ENCODE measurements around the gene ZNF783.
"Not testable (repeated sequence)": the region's sequence is repeated elsewhere in the genome, so short reads cannot be mapped to it uniquely, and the experiment has no call there.

The ZNF783 gene

DNA sequence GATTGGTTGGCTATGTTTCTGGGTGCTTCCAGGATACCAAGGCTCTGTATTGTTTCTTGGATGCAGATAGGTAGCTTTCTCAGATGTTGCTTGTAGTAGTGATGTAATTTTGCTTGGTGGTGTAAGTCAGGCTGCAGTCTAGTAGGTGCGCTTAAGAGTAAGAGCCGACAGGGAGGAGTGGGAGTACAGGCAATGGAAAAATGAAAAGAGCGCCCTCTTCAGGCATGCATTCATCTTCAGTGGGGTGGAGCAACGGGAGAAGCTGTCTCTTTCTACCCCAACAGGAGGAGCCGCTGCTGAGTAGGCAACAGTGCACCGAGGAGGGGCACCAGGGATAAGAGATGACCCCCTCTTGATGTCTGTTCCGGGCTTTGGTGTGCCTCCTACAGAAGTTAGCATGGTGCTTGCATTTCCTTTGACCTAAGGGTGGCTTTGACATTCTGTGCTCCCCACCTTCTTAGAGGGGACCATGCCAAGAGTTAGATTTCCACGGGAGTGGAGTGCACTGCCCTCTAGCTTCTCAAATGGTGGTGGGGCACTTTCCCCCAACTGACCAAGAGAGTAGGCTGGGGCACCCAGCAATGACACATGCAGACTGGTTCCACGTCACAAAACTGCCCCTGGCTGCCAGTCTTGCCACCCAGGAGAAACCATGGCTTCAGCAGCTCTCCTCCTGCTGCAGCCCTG, 56.1 kb downstream of the ZNF783 start:
- H4K12ac ChIP-seq (ENCODE audit: low read depth, low read length) = no peak overlapping the region
- H2AK5ac ChIP-seq (ENCODE audit: low read length) = no peak overlapping the region
- H3K23ac ChIP-seq (ENCODE audit: low read length) = no peak overlapping the region
- no peak overlapping the region for H3K27ac ChIP-seq (ENCODE audit: low read depth, low read length)
- no peak overlapping the region for H2AFZ ChIP-seq (ENCODE audit: insufficient read depth, low read length, poor library complexity)
- H4K8ac ChIP-seq (ENCODE audit: low read depth, low read length) = no peak overlapping the region
- peak in 1 of 2 donors; percentile 5 for DNase-seq
- no peak overlapping the region for H3K18ac ChIP-seq (ENCODE audit: low read length)
- H3K9me3 ChIP-seq (ENCODE audit: insufficient read depth, low read depth, low read length) = no peaks in the 10 kb centered on the region
- H3K36me3 ChIP-seq (ENCODE audit: control insufficient read depth in 1 of 2, insufficient read depth in 2 of 2, low read length in 2 of 2) = no peaks in the 10 kb centered on the region
- H2BK12ac ChIP-seq (ENCODE audit: low read length) = no peak overlapping the region
- no peak overlapping the region for H2BK5ac ChIP-seq (ENCODE audit: low read depth, low read length, poor library complexity)
- no CpG with 5 or more reads among the region's 9 CpGs for WGBS (ENCODE audit: extremely low coverage, insufficient coverage, insufficient read length)
- no peak overlapping the region for H3K4ac ChIP-seq (ENCODE audit: low read depth, low read length)
- H3K4me2 ChIP-seq (ENCODE audit: low read length) = no peak overlapping the region
- H2BK120ac ChIP-seq (ENCODE audit: insufficient read depth, low read length, poor library complexity) = no peak overlapping the region
- no peak overlapping the region for H3K9ac ChIP-seq (ENCODE audit: low read length)
- H3K4me1 ChIP-seq (ENCODE audit: control insufficient read depth in 1 of 2, insufficient read depth in 2 of 2, low read length in 2 of 2) = no peaks in the 10 kb centered on the region
- no peaks in the 10 kb centered on the region for H3K27me3 ChIP-seq (ENCODE audit: insufficient read depth, low read length)
- H3K79me1 ChIP-seq (ENCODE audit: low read length) = no peaks in the 10 kb centered on the region
- no peak overlapping the region for H3K14ac ChIP-seq (ENCODE audit: low read length)
- peak overlapping the region; percentile 4 for H3K4me3 ChIP-seq (ENCODE audit: low read depth, low read length)
- H4K91ac ChIP-seq (ENCODE audit: low read depth, low read length) = no peak overlapping the region
- no peaks in the 10 kb centered on the region for H3K79me2 ChIP-seq (ENCODE audit: control insufficient read depth, insufficient read depth, low read length, poor library complexity)

DNA sequence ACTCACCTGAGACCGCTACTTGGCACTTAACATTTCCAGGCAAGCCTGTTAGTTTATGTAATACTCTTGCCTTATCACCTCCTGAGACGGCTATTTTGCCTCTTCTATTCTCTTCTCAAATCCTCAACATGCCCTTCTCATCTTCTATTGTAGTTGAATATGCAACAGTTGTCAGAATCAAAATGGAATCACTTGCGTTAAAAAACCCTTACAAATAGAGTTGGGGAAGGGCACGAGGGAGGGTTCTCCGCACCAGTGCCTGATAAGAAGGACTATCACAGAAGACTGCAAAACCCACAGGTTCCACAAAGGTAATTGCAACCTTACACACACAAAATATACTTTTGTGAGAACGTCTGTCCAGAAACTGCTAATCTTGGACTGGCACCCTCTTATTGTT, 57.4 kb downstream of the ZNF783 start:
- no peak overlapping the region for H2BK5ac ChIP-seq (ENCODE audit: low read depth, low read length, poor library complexity)
- DNase-seq = no peak

DNA sequence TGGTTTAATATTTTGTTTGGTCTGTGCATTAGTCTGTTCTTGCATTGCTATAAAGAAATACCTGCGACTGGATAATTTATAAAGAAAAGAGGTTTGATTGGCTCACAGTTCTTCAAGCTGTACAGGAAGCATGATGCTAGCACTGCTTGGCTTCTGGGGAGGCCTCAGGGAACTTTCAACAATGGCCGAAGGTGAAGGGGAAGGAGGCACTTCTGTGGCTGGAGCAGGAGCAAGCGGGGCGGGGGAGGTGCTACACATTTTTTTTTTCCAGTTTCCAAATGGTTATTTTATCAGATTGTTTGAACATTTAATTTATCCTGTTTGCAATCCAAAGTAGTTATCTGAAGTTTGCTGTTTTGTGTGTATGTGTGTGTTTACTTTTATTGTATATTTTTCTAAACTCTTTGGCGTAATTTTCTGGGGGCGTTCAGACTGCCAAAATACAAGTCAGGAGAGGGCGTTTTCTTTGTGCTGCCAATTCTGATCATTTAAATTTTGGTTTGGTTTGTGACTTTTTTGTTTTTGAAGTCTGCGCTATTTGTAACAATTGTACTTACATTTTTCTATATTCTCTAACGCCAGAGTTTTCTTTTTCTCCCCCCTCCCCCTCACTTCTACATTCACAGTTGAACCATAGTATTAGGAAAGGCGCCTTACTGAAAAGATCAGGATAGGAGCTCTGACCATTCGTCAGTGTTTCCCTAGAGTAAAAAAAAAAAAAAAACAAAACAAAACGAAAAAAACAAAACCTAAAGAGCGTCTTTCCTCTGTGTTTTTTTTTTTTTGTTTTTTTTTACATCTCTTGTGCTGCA, 58.5 kb downstream of the ZNF783 start:
- Histone ChIP-seq H4K8ac (ENCODE audit: low read depth, low read length) (no peak overlapping the region), H3K4me2 (ENCODE audit: low read length) (no peak overlapping the region), H4K12ac (ENCODE audit: low read depth, low read length) (no peak overlapping the region), H2AK5ac (ENCODE audit: low read length) (no peak overlapping the region), H3K9me3 (ENCODE audit: insufficient read depth, low read depth, low read length) (no peaks in the 10 kb centered on the region), H3K27me3 (ENCODE audit: insufficient read depth, low read length) (no peaks in the 10 kb centered on the region), H3K27ac (ENCODE audit: low read depth, low read length) (no peak overlapping the region), H3K18ac (ENCODE audit: low read length) (no peak overlapping the region), H3K36me3 (ENCODE audit: control insufficient read depth in 1 of 2, insufficient read depth in 2 of 2, low read length in 2 of 2) (no peaks in the 10 kb centered on the region), H2BK120ac (ENCODE audit: insufficient read depth, low read length, poor library complexity) (no peak overlapping the region), H2BK12ac (ENCODE audit: low read length) (no peak overlapping the region), H3K4me1 (ENCODE audit: control insufficient read depth in 1 of 2, insufficient read depth in 2 of 2, low read length in 2 of 2) (no peaks in the 10 kb centered on the region), H3K4ac (ENCODE audit: low read depth, low read length) (no peak overlapping the region), H2BK5ac (ENCODE audit: low read depth, low read length, poor library complexity) (no peak overlapping the region), H2AFZ (ENCODE audit: insufficient read depth, low read length, poor library complexity) (no peak overlapping the region), H3K14ac (ENCODE audit: low read length) (no peak overlapping the region), H3K79me1 (ENCODE audit: low read length) (no peaks in the 10 kb centered on the region), H3K23ac (ENCODE audit: low read length) (no peak overlapping the region), H3K79me2 (ENCODE audit: control insufficient read depth, insufficient read depth, low read length, poor library complexity) (no peaks in the 10 kb centered on the region), H4K91ac (ENCODE audit: low read depth, low read length) (no peak overlapping the region), H3K4me3 (ENCODE audit: low read depth, low read length) (no peak overlapping the region), H3K9ac (ENCODE audit: low read length) (no peak overlapping the region)
- no peak for DNase-seq
- WGBS (ENCODE audit: extremely low coverage, insufficient coverage, insufficient read length) = no CpG with 5 or more reads among the region's 13 CpGs

More for the DNA sequence above, 57.4 kb downstream of the ZNF783 start:
- no peak overlapping the region for H2BK12ac ChIP-seq (ENCODE audit: low read length)
- no peak overlapping the region for H3K18ac ChIP-seq (ENCODE audit: low read length)
- WGBS (ENCODE audit: extremely low coverage, insufficient coverage, insufficient read length) = no CpG with 5 or more reads among the region's 6 CpGs
- no peaks in the 10 kb centered on the region for H3K79me1 ChIP-seq (ENCODE audit: low read length)
- no peak overlapping the region for H3K23ac ChIP-seq (ENCODE audit: low read length)
- H3K36me3 ChIP-seq (ENCODE audit: control insufficient read depth in 1 of 2, insufficient read depth in 2 of 2, low read length in 2 of 2) = no peaks in the 10 kb centered on the region
- no peak overlapping the region for H3K4me2 ChIP-seq (ENCODE audit: low read length)
- no peaks in the 10 kb centered on the region for H3K4me1 ChIP-seq (ENCODE audit: control insufficient read depth in 1 of 2, insufficient read depth in 2 of 2, low read length in 2 of 2)
- no peak overlapping the region for H4K8ac ChIP-seq (ENCODE audit: low read depth, low read length)
- no peak overlapping the region for H4K12ac ChIP-seq (ENCODE audit: low read depth, low read length)
- H3K27ac ChIP-seq (ENCODE audit: low read depth, low read length) = no peak overlapping the region
- no peak overlapping the region for H3K4me3 ChIP-seq (ENCODE audit: low read depth, low read length)
- no peak overlapping the region for H2BK120ac ChIP-seq (ENCODE audit: insufficient read depth, low read length, poor library complexity)
- H3K9me3 ChIP-seq (ENCODE audit: insufficient read depth, low read depth, low read length) = no peaks in the 10 kb centered on the region
- H3K9ac ChIP-seq (ENCODE audit: low read length) = no peak overlapping the region
- no peak overlapping the region for H2AK5ac ChIP-seq (ENCODE audit: low read length)
- H3K79me2 ChIP-seq (ENCODE audit: control insufficient read depth, insufficient read depth, low read length, poor library complexity) = no peaks in the 10 kb centered on the region
- no peak overlapping the region for H3K4ac ChIP-seq (ENCODE audit: low read depth, low read length)
- H4K91ac ChIP-seq (ENCODE audit: low read depth, low read length) = no peak overlapping the region
- no peaks in the 10 kb centered on the region for H3K27me3 ChIP-seq (ENCODE audit: insufficient read depth, low read length)
- no peak overlapping the region for H3K14ac ChIP-seq (ENCODE audit: low read length)
- no peak overlapping the region for H2AFZ ChIP-seq (ENCODE audit: insufficient read depth, low read length, poor library complexity)

DNA sequence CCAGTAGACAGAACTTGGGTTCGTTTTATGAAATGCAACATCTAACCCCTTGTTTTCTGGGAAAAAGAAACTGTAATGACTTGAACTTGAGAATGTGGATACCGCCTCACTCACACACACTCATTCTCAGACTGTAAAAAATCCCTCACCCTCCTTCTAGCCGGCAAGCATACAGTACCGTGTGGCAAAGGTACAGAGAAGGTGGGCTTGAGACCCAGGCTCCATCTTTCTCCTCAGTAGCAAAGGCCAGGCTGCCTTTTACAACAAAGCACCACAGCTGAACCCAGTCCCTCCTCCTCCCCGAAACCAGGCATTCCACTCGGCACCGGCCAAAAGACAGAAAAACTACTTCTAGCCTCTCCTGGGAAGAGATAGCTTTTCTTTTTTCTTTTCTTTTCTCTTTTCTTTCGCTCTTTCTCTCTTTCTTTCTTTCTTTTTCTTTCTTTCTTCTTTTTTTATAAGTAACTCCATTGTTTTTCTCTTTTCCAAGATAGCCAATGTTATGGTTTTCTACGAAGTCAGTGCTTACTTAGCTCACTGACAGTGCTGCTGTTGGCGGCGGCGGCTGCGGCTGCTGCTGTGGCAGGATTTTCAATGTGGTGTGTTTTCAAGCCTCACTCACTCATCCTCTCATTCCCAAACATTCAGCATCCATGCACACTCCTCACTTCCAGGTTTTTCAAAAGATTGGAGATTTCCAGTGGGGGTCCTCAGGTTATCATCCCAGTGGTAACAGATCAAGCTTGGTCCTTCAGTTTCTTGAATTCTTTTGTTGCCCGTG, 59.3 kb downstream of the ZNF783 start:
- WGBS (ENCODE audit: extremely low coverage, insufficient coverage, insufficient read length) = 100% methylated on average over 1 of the region's 14 CpGs
- H3K4me3 ChIP-seq (ENCODE audit: low read depth, low read length); DNase-seq; H3K9me3 ChIP-seq (ENCODE audit: insufficient read depth, low read depth, low read length); H3K23ac ChIP-seq (ENCODE audit: low read length); H3K36me3 ChIP-seq (ENCODE audit: control insufficient read depth in 1 of 2, insufficient read depth in 2 of 2, low read length in 2 of 2); H2BK5ac ChIP-seq (ENCODE audit: low read depth, low read length, poor library complexity); H3K27ac ChIP-seq (ENCODE audit: low read depth, low read length); H2AK5ac ChIP-seq (ENCODE audit: low read length); H3K4me1 ChIP-seq (ENCODE audit: control insufficient read depth in 1 of 2, insufficient read depth in 2 of 2, low read length in 2 of 2); H3K79me2 ChIP-seq (ENCODE audit: control insufficient read depth, insufficient read depth, low read length, poor library complexity); H3K9ac ChIP-seq (ENCODE audit: low read length); H3K18ac ChIP-seq (ENCODE audit: low read length); H4K91ac ChIP-seq (ENCODE audit: low read depth, low read length); H3K27me3 ChIP-seq (ENCODE audit: insufficient read depth, low read length); H3K4me2 ChIP-seq (ENCODE audit: low read length); H3K4ac ChIP-seq (ENCODE audit: low read depth, low read length); H4K12ac ChIP-seq (ENCODE audit: low read depth, low read length); H3K14ac ChIP-seq (ENCODE audit: low read length); H2BK120ac ChIP-seq (ENCODE audit: insufficient read depth, low read length, poor library complexity); H2AFZ ChIP-seq (ENCODE audit: insufficient read depth, low read length, poor library complexity); H4K8ac ChIP-seq (ENCODE audit: low read depth, low read length); H3K79me1 ChIP-seq (ENCODE audit: low read length): not testable (repeated sequence)
- H2BK12ac ChIP-seq (ENCODE audit: low read length) = peak overlapping the region; percentile 43

Measured in trophoblast cell (in vitro differentiated cells and primary cell).